Measurements from ENCODE around the gene DNMT3A. TPM values are rescaled to one million over a fixed set of nuclear protein-coding genes. Genes with fewer than 3 reads are reported as not detected.

Gene DNMT3A
- total and polyA plus RNA-seq, 2 of the 8 experiments (the other 6 are each of a cell fraction or from before 2014, with no cell fraction given), result 33.6 to 178 TPM

GRCh38 chr2:25338401-25338800 lies 3.3 kb downstream of the DNMT3A start:
- Histone ChIP-seq H3K14ac (ENCODE audit: insufficient read length) (no peak overlapping the region), H3K4me1 (replicated peaks in 1 of 4; ENCODE audit: control insufficient read depth in 3 of 4, insufficient read depth in 4 of 4, low read length in 3 of 4) (peaks cover 17 to 51% (median 34%) of the 10 kb centered on the region in 4 experiments), H3K4me2 (ENCODE audit: insufficient read depth in 1 of 2, low read depth in 2 of 2, low read length in 2 of 2) (no peak overlapping the region), H3K79me1 (ENCODE audit: low read depth, low read length) (peaks cover 3% of the 10 kb centered on the region), H2BK5ac (ENCODE audit: low read depth, low read length) (no peak overlapping the region), H3K9me3 (ENCODE audit: insufficient read depth in 2 of 2, low read depth in 1 of 2, low read length in 1 of 2) (no peaks in the 10 kb centered on the region), H4K91ac (replicated peaks; ENCODE audit: insufficient read length, low read length) (no peak overlapping the region), H3K79me2 (ENCODE audit: control insufficient read depth in 1 of 2, insufficient read depth in 2 of 2, low read length in 2 of 2) (peaks cover 0 to 4% of the 10 kb centered on the region in 2 experiments; a peak in 1 of 4 replicates), H4K20me1 (replicated peaks in 1 of 2; ENCODE audit: control insufficient read depth in 1 of 2, insufficient read depth in 2 of 2, low read length in 2 of 2) (peaks cover 3 to 11% of the 10 kb centered on the region in 2 experiments), H3K18ac (ENCODE audit: extremely low read depth, low read length) (no peak overlapping the region), H2BK12ac (ENCODE audit: low read depth, low read length) (no peak overlapping the region), H2AFZ (ENCODE audit: low read length) (no peak overlapping the region), H2AK5ac (ENCODE audit: low read depth, low read length) (peak overlapping the region; percentile 8; the same call in 1 of the 2 replicates), H2BK15ac (ENCODE audit: low read length) (0 out of 2 replicates have a peak overlapping the region, but pooled peaks have one; percentile 46), H3K4me3 (ENCODE audit: extremely low read depth in 1 of 4, insufficient read depth in 2 of 4, low read depth in 3 of 4, low read length in 4 of 4) (no peak overlapping the region), H3K9ac (replicated peaks in 1 of 4; ENCODE audit: extremely low read depth in 1 of 4, low read depth in 3 of 4, low read length in 3 of 4) (no peak overlapping the region), H3K56ac (replicated peaks; ENCODE audit: insufficient read length, low read depth, low read length) (no peak overlapping the region), H3K27me3 (replicated peaks in 1 of 4; ENCODE audit: control insufficient read depth in 3 of 4, extremely low read depth in 1 of 4, insufficient read depth in 3 of 4, low read length in 3 of 4) (peaks cover 0 to 13% (median 7%) of the 10 kb centered on the region in 4 experiments; a peak in 5 of 7 replicates), H3K27ac (ENCODE audit: low read depth, low read length) (no peak overlapping the region), H3K36me3 (ENCODE audit: control insufficient read depth in 2 of 4, insufficient read depth in 4 of 4, low read length in 3 of 4) (no peaks in the 10 kb centered on the region), H4K8ac (ENCODE audit: extremely low read depth, insufficient read depth, low read length) (no peak overlapping the region), H3K4ac (replicated peaks; ENCODE audit: insufficient read length, low read depth, low read length) (no peak overlapping the region), H3K23me2 (ENCODE audit: low read depth, low read length) (peaks cover 9% of the 10 kb centered on the region; the same call in 1 of the 2 replicates), H3K23ac (ENCODE audit: insufficient read length) (no peak overlapping the region), H4K5ac (ENCODE audit: insufficient read length, low read depth, low read length) (no peak overlapping the region), H2BK20ac (ENCODE audit: low read length) (no peak overlapping the region), H2BK120ac (replicated peaks; ENCODE audit: low read depth, low read length) (no peak overlapping the region)
- FAIRE-seq, result no peak
- no peak for DNase-seq (ENCODE audit: low read depth in 1 of 2, low spot score in 2 of 2)
- ChIA-PET POLR2A (ENCODE audit: partially characterized antibody) (interaction anchor here (0.7 to 2.2 kb wide), 8 partner anchors 15 to 126 kb away, joined by 3 to 9 read pairs (median 4); no protein-coding TSS in a partner anchor), CTCF (ENCODE audit: partially characterized antibody) (interaction anchor here (1.0 to 11.4 kb wide), 12 partner anchors 14 to 279 kb away, joined by 3 to 178 read pairs (median 4); no protein-coding TSS in a partner anchor)
- TF ChIP-seq TEAD4 (IDR thresholded peaks at IDR 0.05; ENCODE audit: low read depth, low read length), result no peak
- TF ChIP-seq CTCF (IDR thresholded peaks at IDR 0.05; ENCODE audit: control extremely low read depth in 1 of 3, insufficient read depth in 1 of 3, low read depth in 1 of 3, low read length in 3 of 3), result no peak
- no peak for TF ChIP-seq SIX5 (IDR thresholded peaks at IDR 0.05; ENCODE audit: low read depth, low read length)
- TF ChIP-seq EGR1 (IDR thresholded peaks at IDR 0.05; ENCODE audit: borderline replicate concordance, low read depth, low read length), result no peak
- no peak for TF ChIP-seq BRCA1 (IDR thresholded peaks at IDR 0.05; ENCODE audit: low read depth, low read length)
- TF ChIP-seq MAX (IDR thresholded peaks at IDR 0.05), result no peak
- WGBS, 2 experiments (ENCODE audit: extremely low coverage in 1 of 2, insufficient coverage in 1 of 2, insufficient read length in 1 of 2, insufficient replicate concordance in 2 of 2, low coverage in 1 of 2, low lambda C conversion rate in 2 of 2, missing lambda C conversion rate in 1 of 2), result 87% methylated on average over 11 of the region's 13 CpGs; no CpG with 5 or more reads in 1 of the 2 experiments
